HCT116 (cell line): Measurements from ENCODE around the gene CASP6. TPM values are rescaled to one million over a fixed set of nuclear protein-coding genes. Genes with fewer than 3 reads are reported as not detected.

Source experiments
- ATAC-seq: fragments of 200-7000 bp; cut with Tn5 transposase; 2 replicates; pipeline ENCODE4 v1.9.1; 2020; ENCODE audit warnings: mild to moderate bottlenecking, moderate library complexity
- BruUV-seq: library from RNA; stranded (reverse); fragments of 400-500 nt; replicated peaks from 2 replicates; lab custom pipeline; 2021; lab: Mats Ljungman, UMichigan
- CTCF ChIA-PET: fragments of 300-600 bp; sonication (Branson Sonifier 250); formaldehyde crosslinking; loops from one replicate; lab custom pipeline; 2021; ENCODE audit warnings: antibody characterized with exemption; lab: Charles Lee
- POLR2A ChIA-PET: fragments of 300-600, 350-600 bp; sonication (Branson Sonifier 250); formaldehyde crosslinking; loops from one replicate; lab custom pipeline; 2021; ENCODE audit warnings: antibody characterized with exemption; lab: Charles Lee
- RAD21 ChIA-PET, 2 experiments: fragments of 300-600 bp; sonication (Branson Sonifier 250); formaldehyde crosslinking; loops; one replicate each; lab custom pipeline; 2023; ENCODE audit warnings: low total read pairs in 2 of 2; ENCODE audit not compliant: uncharacterized antibody in 2 of 2, unreplicated experiment in 2 of 2, low non-redundant PET in 1 of 2; lab: Charles Lee
- DNase-seq: peaks from one replicate; pipeline ENCODE4 v3.0.0-alpha.2; 2010; ENCODE audit warnings: low read depth, low spot score
- H2AFZ ChIP-seq: fragments of 200-600 bp; shearing (Covaris generic), sonication (generic); 2 replicates; pipeline ENCODE4 v1.6.1; 2017; ENCODE audit warnings: low read depth, mixed run types, mixed read lengths, antibody characterized with exemption, low read length; ENCODE audit not compliant: poor library complexity, severe bottlenecking
- H3K27ac ChIP-seq: 2 replicates; pipeline ENCODE4 v1.5.1; 2012; ENCODE audit warnings: low read depth, low read length
- H3K27me3 ChIP-seq: fragments of 200-600 bp; sonication (generic); 2 replicates; pipeline ENCODE4 v1.6.1; 2016; ENCODE audit warnings: mixed run types, low read length, mixed read lengths; ENCODE audit not compliant: insufficient read depth
- H3K36me3 ChIP-seq, 2 experiments: fragments of 200-500 bp in 1 of 2; fragments of 200-600 bp in 1 of 2; sonication (Bioruptor generic) in 1 of 2; sonication (generic) in 1 of 2; 2 replicates each; pipeline versions ENCODE4 v1.5.1 to v1.6.1; 2014 to 2016; ENCODE audit warnings: low read length in 2 of 2, inconsistent platforms in 1 of 2, mixed read lengths in 1 of 2, mixed run types in 1 of 2; ENCODE audit not compliant: insufficient read depth in 2 of 2, control insufficient read depth in 1 of 2
- H3K4me1 ChIP-seq, 2 experiments: fragments of 200-600 bp in 1 of 2; sonication (generic) in 1 of 2; 2 replicates each; pipeline versions ENCODE4 v1.5.1 to v1.6.1; 2012 to 2017; ENCODE audit warnings: low read length in 2 of 2, inconsistent platforms in 1 of 2, mild to moderate bottlenecking in 1 of 2, mixed read lengths in 1 of 2, mixed run types in 1 of 2, moderate library complexity in 1 of 2; ENCODE audit not compliant: insufficient read depth in 2 of 2, control insufficient read depth in 1 of 2
- H3K4me2 ChIP-seq: fragments of 200-600 bp; sonication (generic); 2 replicates; pipeline ENCODE4 v1.6.1; 2017; ENCODE audit warnings: mixed run types, low read length, mixed read lengths
- H3K4me3 ChIP-seq, 2 experiments: fragments of 200-600 bp in 1 of 2; sonication (generic) in 1 of 2; replicated peaks in 1 of 2; 2 replicates each; pipeline ENCODE4 v1.5.1; 2011 to 2016; ENCODE audit warnings: low read length in 2 of 2, control low read depth in 1 of 2, low read depth in 1 of 2, mild to moderate bottlenecking in 1 of 2, mixed read lengths in 1 of 2, mixed run types in 1 of 2
- H3K79me2 ChIP-seq: fragments of 200-600 bp; sonication (generic); 2 replicates; pipeline ENCODE4 v1.6.1; 2017; ENCODE audit warnings: mild to moderate bottlenecking, mixed run types, low read length, moderate library complexity, mixed read lengths; ENCODE audit not compliant: insufficient read depth
- H3K9ac ChIP-seq: fragments of 200-600 bp; sonication (generic); 2 replicates; pipeline ENCODE4 v1.6.1; 2016; ENCODE audit warnings: low read length, mixed read lengths
- H3K9me2 ChIP-seq: fragments of 200-600 bp; sonication (generic), shearing (Covaris generic); 2 replicates; pipeline ENCODE4 v1.6.1; 2017; ENCODE audit warnings: mixed run types, mild to moderate bottlenecking, moderate library complexity; ENCODE audit not compliant: insufficient read depth
- H3K9me3 ChIP-seq, 2 experiments: fragments of 200-500 bp in 1 of 2; fragments of 200-600 bp in 1 of 2; sonication (Bioruptor generic) in 1 of 2; sonication (generic) in 1 of 2; 2 replicates each; pipeline ENCODE4 v1.6.1; 2014 to 2017; ENCODE audit warnings: low read length in 2 of 2, mixed read lengths in 2 of 2, inconsistent platforms in 1 of 2, low read depth in 1 of 2, mild to moderate bottlenecking in 1 of 2, mixed run types in 1 of 2, moderate library complexity in 1 of 2; ENCODE audit not compliant: control insufficient read depth in 1 of 2, insufficient read depth in 1 of 2
- H4K20me1 ChIP-seq: fragments of 200-600 bp; sonication (generic), shearing (Covaris generic); 2 replicates; pipeline ENCODE4 v1.6.1; 2017; ENCODE audit warnings: mixed run types, mild to moderate bottlenecking, moderate library complexity; ENCODE audit not compliant: insufficient read depth
- CBX3 ChIP-seq: IDR thresholded peaks from 2 replicates; pipeline ENCODE4 v1.6.1; 2012; ENCODE audit warnings: low read depth
- CEBPB ChIP-seq: IDR thresholded peaks from 2 replicates; pipeline ENCODE4 v1.6.1; 2012; ENCODE audit warnings: low read depth
- EGR1 ChIP-seq: IDR thresholded peaks from 2 replicates; pipeline ENCODE4 v1.6.1; 2012; ENCODE audit warnings: low read depth
- ELF1 ChIP-seq: IDR thresholded peaks from 2 replicates; pipeline ENCODE4 v1.6.1; 2012; ENCODE audit warnings: low read depth, borderline replicate concordance
- EZH2phosphoT487 ChIP-seq: fragments of 200-600 bp; IDR thresholded peaks from 2 replicates; pipeline ENCODE4 v1.6.1; 2018; ENCODE audit warnings: antibody characterized with exemption, borderline replicate concordance
- FOSL1 ChIP-seq: IDR thresholded peaks from 2 replicates; pipeline ENCODE4 v1.6.1; 2012; ENCODE audit warnings: low read depth
- JUND ChIP-seq: IDR thresholded peaks from 2 replicates; pipeline ENCODE4 v1.6.1; 2012
- POLR2A ChIP-seq: IDR thresholded peaks from 2 replicates; pipeline ENCODE4 v1.7.0; 2011; ENCODE audit warnings: borderline replicate concordance; ENCODE audit not compliant: insufficient read depth, insufficient read length; ENCODE audit errors: extremely low read depth
- POLR2AphosphoS5 ChIP-seq: IDR thresholded peaks from 2 replicates; pipeline ENCODE4 v1.6.1; 2011; ENCODE audit warnings: mild to moderate bottlenecking, low read depth, low read length, moderate library complexity
- SP1 ChIP-seq: IDR thresholded peaks from 2 replicates; pipeline ENCODE4 v1.6.1; 2012; ENCODE audit warnings: low read depth
- SRF ChIP-seq: IDR thresholded peaks from 2 replicates; pipeline ENCODE4 v1.6.1; 2012; ENCODE audit warnings: low read depth
- TCF7L2 ChIP-seq: IDR thresholded peaks from 2 replicates; pipeline ENCODE4 v1.7.0; 2011; ENCODE audit warnings: borderline replicate concordance, inconsistent platforms; ENCODE audit not compliant: insufficient read depth, insufficient read length; ENCODE audit errors: extremely low read depth
- YY1 ChIP-seq: IDR thresholded peaks from 2 replicates; pipeline ENCODE4 v1.6.1; 2011; ENCODE audit warnings: low read length, low read depth, moderate library complexity, mild to moderate bottlenecking; ENCODE audit not compliant: insufficient replicate concordance; ENCODE audit errors: extremely low read depth
- ZNF274 ChIP-seq: fragments of 200-500 bp; sonication (Bioruptor generic); IDR thresholded peaks from 2 replicates; pipeline ENCODE4 v1.6.1; 2014; ENCODE audit warnings: mild to moderate bottlenecking, low read depth, low read length, inconsistent platforms
- intact Hi-C: fragments of 100-400 bp; cut with micrococcal nuclease; formaldehyde crosslinking; loops from 2 replicates; pipeline ENCODE4 v1.10.0; 2022
- total RNA-seq: library from RNA; stranded (reverse); gene quantifications from one replicate; pipeline ENCODE4 v1.2.1, GENCODE V29; 2021; ENCODE audit not compliant: unreplicated experiment
- TF ChIP-seq, protein P1 (sequence below): IDR thresholded peaks from 2 replicates; pipeline ENCODE4 v1.6.1; 2012
- TF ChIP-seq, protein P2 (sequence below): IDR thresholded peaks from 2 replicates; pipeline ENCODE4 v1.6.1; 2012
- TF ChIP-seq, protein P3 (sequence below): IDR thresholded peaks from 2 replicates; pipeline ENCODE4 v1.6.1; 2011; ENCODE audit warnings: mild to moderate bottlenecking, low read length, moderate library complexity; ENCODE audit not compliant: insufficient replicate concordance; ENCODE audit errors: extremely low read depth
- TF ChIP-seq, protein P4 (sequence below): IDR thresholded peaks from 2 replicates; pipeline ENCODE4 v1.6.1; 2012; ENCODE audit warnings: low read depth

Gene CASP6
- total RNA-seq, 1 experiment from 2014 or later: 18.1 TPM

DNA sequence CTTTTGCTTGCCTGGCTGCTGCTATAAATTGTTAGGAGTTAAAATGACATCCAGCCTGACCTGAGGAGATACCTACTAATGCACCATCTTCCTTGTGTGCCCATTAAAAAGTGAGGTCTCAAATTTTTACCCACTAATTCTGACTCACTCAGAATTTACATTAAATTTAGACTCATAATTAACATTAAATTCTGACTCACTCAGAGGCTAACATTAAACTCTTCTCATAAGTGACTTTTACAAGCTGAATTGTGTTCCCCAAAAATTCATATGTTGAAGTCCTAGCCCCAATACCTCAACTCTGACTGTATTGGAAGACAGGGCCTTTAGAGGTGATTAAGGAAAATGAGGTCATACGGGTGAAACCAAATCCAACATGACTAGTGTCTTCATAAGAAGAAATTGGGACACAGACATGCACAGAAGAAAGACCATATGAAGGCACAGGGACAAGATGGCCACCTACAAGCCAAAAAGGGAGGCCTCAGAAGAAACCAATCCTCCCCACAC, 11.8 kb downstream of the CASP6 start:
- Histone ChIP-seq H3K36me3 (peaks cover 0 to 5% of the 10 kb centered on the region in 2 experiments; a peak in 3 of 4 replicates), H3K27ac (no peak overlapping the region), H3K4me2 (no peak overlapping the region), H3K9me3 (no peaks in the 10 kb centered on the region), H3K79me2 (no peaks in the 10 kb centered on the region), H3K4me1 (no peaks in the 10 kb centered on the region), H3K27me3 (no peaks in the 10 kb centered on the region), H2AFZ (no peak overlapping the region), H3K9me2 (no peaks in the 10 kb centered on the region), H4K20me1 (no peaks in the 10 kb centered on the region), H3K9ac (no peak overlapping the region), H3K4me3 (no peak overlapping the region)
- no peak for ATAC-seq
- POLR2A ChIA-PET: no interaction called here
- no peak for DNase-seq
- no TSS peak for BruUV-seq
- intact Hi-C loops: no loop called here
- CTCF ChIA-PET: no interaction called here
- TF ChIP-seq SP1: no peak
- no peak for TF ChIP-seq CEBPB
- no peak for TF ChIP-seq POLR2A
- TF ChIP-seq JUND: no peak
- no peak for TF ChIP-seq POLR2AphosphoS5
- no peak for TF ChIP-seq EZH2phosphoT487
- TF ChIP-seq FOSL1: no peak
- no peak for TF ChIP-seq TCF7L2
- TF ChIP-seq, protein P1, sequence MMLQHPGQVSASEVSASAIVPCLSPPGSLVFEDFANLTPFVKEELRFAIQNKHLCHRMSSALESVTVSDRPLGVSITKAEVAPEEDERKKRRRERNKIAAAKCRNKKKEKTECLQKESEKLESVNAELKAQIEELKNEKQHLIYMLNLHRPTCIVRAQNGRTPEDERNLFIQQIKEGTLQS: no peak
- no peak for TF ChIP-seq ZNF274
- no peak for TF ChIP-seq YY1
- TF ChIP-seq EGR1: no peak
- TF ChIP-seq, protein P2, sequence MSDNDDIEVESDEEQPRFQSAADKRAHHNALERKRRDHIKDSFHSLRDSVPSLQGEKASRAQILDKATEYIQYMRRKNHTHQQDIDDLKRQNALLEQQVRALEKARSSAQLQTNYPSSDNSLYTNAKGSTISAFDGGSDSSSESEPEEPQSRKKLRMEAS: no peak
- TF ChIP-seq, protein P3, sequence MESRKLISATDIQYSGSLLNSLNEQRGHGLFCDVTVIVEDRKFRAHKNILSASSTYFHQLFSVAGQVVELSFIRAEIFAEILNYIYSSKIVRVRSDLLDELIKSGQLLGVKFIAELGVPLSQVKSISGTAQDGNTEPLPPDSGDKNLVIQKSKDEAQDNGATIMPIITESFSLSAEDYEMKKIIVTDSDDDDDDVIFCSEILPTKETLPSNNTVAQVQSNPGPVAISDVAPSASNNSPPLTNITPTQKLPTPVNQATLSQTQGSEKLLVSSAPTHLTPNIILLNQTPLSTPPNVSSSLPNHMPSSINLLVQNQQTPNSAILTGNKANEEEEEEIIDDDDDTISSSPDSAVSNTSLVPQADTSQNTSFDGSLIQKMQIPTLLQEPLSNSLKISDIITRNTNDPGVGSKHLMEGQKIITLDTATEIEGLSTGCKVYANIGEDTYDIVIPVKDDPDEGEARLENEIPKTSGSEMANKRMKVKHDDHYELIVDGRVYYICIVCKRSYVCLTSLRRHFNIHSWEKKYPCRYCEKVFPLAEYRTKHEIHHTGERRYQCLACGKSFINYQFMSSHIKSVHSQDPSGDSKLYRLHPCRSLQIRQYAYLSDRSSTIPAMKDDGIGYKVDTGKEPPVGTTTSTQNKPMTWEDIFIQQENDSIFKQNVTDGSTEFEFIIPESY: no peak
- no peak for TF ChIP-seq CBX3
- TF ChIP-seq, protein P4, sequence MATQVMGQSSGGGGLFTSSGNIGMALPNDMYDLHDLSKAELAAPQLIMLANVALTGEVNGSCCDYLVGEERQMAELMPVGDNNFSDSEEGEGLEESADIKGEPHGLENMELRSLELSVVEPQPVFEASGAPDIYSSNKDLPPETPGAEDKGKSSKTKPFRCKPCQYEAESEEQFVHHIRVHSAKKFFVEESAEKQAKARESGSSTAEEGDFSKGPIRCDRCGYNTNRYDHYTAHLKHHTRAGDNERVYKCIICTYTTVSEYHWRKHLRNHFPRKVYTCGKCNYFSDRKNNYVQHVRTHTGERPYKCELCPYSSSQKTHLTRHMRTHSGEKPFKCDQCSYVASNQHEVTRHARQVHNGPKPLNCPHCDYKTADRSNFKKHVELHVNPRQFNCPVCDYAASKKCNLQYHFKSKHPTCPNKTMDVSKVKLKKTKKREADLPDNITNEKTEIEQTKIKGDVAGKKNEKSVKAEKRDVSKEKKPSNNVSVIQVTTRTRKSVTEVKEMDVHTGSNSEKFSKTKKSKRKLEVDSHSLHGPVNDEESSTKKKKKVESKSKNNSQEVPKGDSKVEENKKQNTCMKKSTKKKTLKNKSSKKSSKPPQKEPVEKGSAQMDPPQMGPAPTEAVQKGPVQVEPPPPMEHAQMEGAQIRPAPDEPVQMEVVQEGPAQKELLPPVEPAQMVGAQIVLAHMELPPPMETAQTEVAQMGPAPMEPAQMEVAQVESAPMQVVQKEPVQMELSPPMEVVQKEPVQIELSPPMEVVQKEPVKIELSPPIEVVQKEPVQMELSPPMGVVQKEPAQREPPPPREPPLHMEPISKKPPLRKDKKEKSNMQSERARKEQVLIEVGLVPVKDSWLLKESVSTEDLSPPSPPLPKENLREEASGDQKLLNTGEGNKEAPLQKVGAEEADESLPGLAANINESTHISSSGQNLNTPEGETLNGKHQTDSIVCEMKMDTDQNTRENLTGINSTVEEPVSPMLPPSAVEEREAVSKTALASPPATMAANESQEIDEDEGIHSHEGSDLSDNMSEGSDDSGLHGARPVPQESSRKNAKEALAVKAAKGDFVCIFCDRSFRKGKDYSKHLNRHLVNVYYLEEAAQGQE: no peak
- no peak for TF ChIP-seq ELF1
- TF ChIP-seq SRF: no peak
- RAD21 ChIA-PET: no interaction called here
